ENCODE data around the gene OR2A5.
"Not testable (repeated sequence)": the region's sequence is repeated elsewhere in the genome, so short reads cannot be mapped to it uniquely, and the experiment has no call there.

The OR2A5 gene

DNA sequence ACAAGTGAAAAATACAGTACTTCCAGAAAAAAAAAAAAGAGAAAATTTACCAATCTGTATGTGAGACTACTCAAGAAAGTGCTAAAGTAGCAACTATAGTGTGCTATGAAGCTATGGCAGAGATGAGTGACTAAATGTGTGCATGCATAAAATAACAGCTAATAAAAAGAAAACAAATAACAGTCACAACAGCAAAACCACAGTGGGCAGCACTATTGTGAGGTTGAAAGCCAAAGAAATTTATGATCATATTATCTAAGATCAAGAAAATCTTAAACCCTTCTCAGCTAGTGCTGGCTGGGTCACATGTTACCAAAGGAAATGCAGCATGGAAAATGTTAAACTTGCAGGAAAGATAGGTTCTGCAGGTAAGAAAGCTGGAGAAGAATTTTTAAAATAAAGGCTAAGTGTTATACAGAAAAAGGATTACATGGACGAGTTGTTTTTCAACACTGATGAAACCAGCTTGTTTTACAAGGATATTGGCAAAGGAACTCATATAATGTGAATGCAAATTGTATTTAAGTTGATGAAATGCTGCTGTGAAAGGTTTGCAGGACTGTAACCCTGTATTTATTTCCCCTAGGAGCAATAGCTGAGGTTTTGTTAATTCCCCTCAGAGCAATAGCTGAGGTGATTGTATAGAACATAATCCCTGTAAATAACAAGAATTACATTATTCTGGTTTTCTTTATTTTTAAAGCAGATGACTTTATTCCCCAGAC, 15.6 kb upstream of the OR2A5 start:
- DNase-seq (ENCODE audit: low read depth) = no peak

DNA sequence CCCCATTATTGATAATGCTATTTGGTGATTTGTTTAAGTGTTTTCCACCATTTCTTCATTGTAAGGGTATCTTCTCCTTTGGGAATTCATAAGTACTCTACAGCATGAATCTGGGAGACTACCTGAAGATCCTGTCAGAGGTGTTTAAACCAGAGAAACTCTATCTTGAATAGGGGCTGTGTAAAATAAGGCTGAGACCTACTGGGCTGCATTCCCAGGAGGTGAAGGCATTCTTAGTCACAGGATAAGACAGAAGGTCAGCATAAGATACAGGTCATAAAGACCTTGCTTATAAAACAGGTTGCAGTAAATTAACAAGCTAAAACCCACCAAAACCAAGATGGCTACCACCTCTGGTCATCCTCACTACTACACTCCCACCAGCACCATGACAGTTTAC, 13.4 kb upstream of the OR2A5 start:
- no peak for DNase-seq (ENCODE audit: low read depth)

- no peak for DNase-seq (ENCODE audit: low read depth)
Measured at GRCh38 chr7:144036302-144036885, 12.4 kb upstream of the OR2A5 start.

DNA sequence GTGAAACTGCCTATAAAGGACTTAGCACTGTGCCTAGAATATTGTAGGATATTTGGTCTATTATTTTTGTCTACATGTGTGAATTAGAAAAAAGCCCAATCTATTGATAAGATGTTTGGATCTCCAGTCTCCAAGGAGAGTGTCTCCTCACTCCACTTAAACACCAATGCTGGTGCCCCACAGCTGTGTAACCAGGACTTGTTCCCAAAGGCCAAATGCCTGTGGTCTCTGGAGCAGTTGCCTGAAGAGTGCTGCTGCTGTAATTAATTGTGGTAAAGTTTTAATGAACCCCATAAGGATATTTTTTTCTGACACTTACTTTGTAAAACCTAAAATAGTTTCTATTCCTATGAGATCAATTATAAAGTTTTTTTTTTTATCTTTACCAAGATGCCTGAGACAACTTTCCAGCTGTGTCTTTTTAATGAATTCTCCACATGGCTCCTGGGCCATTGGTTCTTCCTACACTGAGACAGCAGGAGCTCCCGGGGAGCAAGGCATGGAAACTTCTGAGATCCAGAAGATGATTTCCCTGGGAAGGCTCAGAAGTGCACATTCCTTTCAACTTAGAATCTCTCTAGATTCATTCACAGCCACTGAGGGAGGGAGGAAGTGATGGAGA, 11.2 kb upstream of the OR2A5 start:
- DNase-seq (ENCODE audit: low read depth) = no peak

GRCh38 chr7:144038887-144039286, 9.9 kb upstream of the OR2A5 start:
- no peak for DNase-seq (ENCODE audit: low read depth)

- DNase-seq (ENCODE audit: low read depth) = no peak
Measured at GRCh38 chr7:144049491-144049890, 743 bp downstream of the OR2A5 start.

DNA sequence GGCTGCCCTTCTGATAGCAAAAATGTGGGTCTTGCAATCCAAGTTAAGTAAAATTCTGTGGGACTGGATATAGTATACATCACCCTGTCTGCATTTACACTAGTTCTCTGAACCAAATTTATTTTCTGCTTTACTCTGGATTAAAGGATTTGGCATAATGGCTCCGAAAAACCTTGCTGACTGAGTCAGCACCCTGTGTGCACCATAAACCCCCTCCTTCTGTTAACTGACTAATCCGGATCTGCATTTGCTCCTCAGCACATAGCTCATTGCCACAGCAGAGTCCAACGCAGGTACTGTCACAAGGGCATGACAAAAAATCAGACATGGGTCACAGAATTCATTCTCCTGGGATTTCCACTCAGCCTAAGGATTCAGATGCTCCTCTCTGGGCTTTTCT, 1.3 kb downstream of the OR2A5 start:
- no peak for DNase-seq (ENCODE audit: low read depth)

- DNase-seq (ENCODE audit: low read depth) = not testable (repeated sequence)
Measured at GRCh38 chr7:144050884-144051283, 2.1 kb downstream of the OR2A5 start.

GRCh38 chr7:144057954-144058353, 9.2 kb downstream of the OR2A5 start:
- no peak for DNase-seq (ENCODE audit: low read depth)

GRCh38 chr7:144063710-144064109, 15.0 kb downstream of the OR2A5 start:
- DNase-seq (ENCODE audit: low read depth) = no peak

DNA sequence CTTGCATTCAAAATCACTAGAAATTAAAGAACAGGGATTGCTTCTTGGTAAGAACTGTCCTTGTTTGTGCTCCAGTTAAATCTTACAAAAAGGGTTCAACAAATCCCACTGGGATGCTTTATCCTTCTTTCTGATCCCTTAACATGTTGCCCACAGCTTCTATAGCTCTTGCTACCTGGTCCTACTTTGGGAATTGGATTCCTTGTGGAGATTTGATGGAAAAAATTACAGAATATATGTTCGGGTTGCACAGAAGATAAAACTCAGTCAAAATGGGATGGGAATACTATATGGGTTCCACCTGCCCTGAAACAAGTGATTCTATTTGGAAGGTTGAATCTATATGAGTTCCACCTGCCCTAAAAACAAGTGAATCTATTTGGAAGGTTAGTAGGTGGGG, 20.8 kb downstream of the OR2A5 start, which contains the start of gene OR2A25:
Gene OR2A25, plus strand, starts transcription at position 301 of the 400 bp plus-strand sequence. CDS start 4,409 bp downstream, outside the sequence.
- no peak for DNase-seq (ENCODE audit: low read depth)

GRCh38 chr7:144069953-144070352, 21.2 kb downstream of the OR2A5 start:
- DNase-seq (ENCODE audit: low read depth) = no peak

- DNase-seq (ENCODE audit: low read depth) = no peak
Measured at GRCh38 chr7:144074374-144074773, 25.6 kb downstream of the OR2A5 start.

- no peak for DNase-seq (ENCODE audit: low read depth)
Measured at GRCh38 chr7:144085978-144086377, 37.2 kb downstream of the OR2A5 start, which contains the start of gene OR2A12. Gene OR2A12 (plus strand): TSS chr7:144086278. CDS start chr7:144095108, 8,830 bp downstream.

- no peak for DNase-seq (ENCODE audit: low read depth)
Measured at GRCh38 chr7:144086730-144087129, 38.0 kb downstream of the OR2A5 start.

- no peak for DNase-seq (ENCODE audit: low read depth)
Measured at GRCh38 chr7:144087230-144087629, 38.5 kb downstream of the OR2A5 start.

GRCh38 chr7:144090667-144091066, 41.9 kb downstream of the OR2A5 start:
- no peak for DNase-seq (ENCODE audit: low read depth)

GRCh38 chr7:144098776-144099175, 50.0 kb downstream of the OR2A5 start:
- DNase-seq (ENCODE audit: low read depth) = no peak

DNA sequence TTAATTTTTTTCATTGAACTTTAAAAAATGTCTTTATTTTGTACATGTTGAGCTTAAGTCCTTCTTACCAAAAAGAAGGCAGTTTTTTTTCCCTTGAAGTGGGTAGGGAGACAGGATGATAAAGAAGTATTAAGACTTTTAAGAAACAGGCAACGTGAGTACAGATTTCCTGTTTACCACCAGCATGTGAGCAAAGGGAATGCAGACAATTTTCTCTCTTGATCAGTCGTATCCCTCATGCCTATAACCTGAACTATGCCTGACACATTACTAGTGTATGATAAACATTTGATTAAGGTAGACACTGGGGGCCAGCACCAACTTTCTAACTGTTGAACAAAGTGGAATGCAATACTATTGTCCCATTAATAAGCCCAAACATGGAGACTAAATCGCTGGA, 51.9 kb downstream of the OR2A5 start:
- DNase-seq (ENCODE audit: low read depth) = no peak

DNA sequence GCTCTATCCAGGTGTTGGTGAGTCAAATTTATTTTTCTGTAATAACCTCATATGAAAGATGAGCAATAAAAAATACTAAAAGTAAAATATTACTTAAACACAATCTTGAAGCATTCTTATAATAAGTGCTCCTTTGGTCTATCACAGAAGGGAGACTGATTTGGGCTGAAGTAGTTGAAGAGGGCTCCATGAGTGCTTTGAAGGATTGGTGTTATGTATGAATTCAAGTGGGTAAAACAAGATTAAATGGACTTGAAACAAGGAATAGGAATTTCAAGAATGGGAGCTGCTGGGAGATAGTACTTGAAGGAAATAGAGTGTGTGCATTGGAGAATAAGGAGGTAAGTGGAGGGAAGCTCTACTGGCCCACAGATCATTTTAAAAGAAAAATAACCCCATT, 53.3 kb downstream of the OR2A5 start:
- DNase-seq (ENCODE audit: low read depth) = no peak

DNA sequence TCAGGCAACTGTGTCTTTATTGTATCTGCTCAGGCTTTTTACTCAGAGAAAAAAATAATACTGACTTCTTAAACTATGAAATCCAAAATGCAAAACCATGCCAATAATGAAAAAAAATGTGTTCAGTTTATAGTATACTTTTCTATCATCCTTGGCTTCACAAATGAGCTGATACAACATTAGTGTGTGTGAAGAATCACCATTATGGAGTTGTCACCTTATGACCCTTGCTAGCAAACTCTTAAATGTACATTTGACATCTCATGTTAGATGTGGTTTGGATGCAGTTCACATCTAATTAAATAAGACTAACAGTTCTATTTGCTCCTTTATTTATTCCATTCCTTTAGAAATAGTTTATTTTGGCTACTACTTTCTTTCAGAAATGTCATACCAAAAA, 56.5 kb downstream of the OR2A5 start:
- DNase-seq (ENCODE audit: low read depth) = no peak
